AG04450 (cell line): ENCODE results near the gene COL5A1. TPM values are rescaled to one million over a fixed set of nuclear protein-coding genes. Genes with fewer than 3 reads are reported as not detected.

Experiments used
- CTCF ChIA-PET: fragments of 300-600, 350-600 bp; formaldehyde crosslinking; extraction: SDS; loops from one replicate; lab custom pipeline; 2022; ENCODE audit warnings: antibody characterized with exemption, inconsistent platforms; lab: Charles Lee
- POLR2A ChIA-PET: fragments of 350-600 bp; formaldehyde crosslinking; extraction: SDS; loops from one replicate; lab custom pipeline; 2021; ENCODE audit warnings: antibody characterized with exemption, inconsistent platforms; lab: Yijun Ruan, JAX
- DNase-seq: peaks from one replicate; pipeline ENCODE4 v3.0.0-alpha.2; 2011; ENCODE audit warnings: low read depth, low spot score
- H3K27ac ChIP-seq: one replicate; pipeline ENCODE4 v1.5.1; 2012; ENCODE audit warnings: low read depth, low read length, control low read depth
- H3K27me3 ChIP-seq: one replicate; pipeline ENCODE4 v1.6.0; 2012; ENCODE audit warnings: low read length; ENCODE audit not compliant: control insufficient read depth, insufficient read depth
- H3K4me3 ChIP-seq: 2 replicates; pipeline ENCODE4 v1.5.1; 2011; ENCODE audit warnings: mild to moderate bottlenecking, low read depth, low read length, control low read depth
- H3K9me3 ChIP-seq: 2 replicates; pipeline ENCODE4 v1.5.1; 2012; ENCODE audit warnings: low read length; ENCODE audit not compliant: control insufficient read depth, insufficient read depth
- CTCF ChIP-seq: IDR thresholded peaks from 2 replicates; pipeline ENCODE4 v1.5.1; 2011; ENCODE audit warnings: low read depth, low read length, control low read depth, inconsistent platforms
- polyA plus RNA-seq: library from polyadenylated mRNA; depleted of rRNA; stranded (reverse); fragments of >200 nt; gene quantifications from 2 replicates; pipeline ENCODE4 v1.2.3, GENCODE V29; 2011

The COL5A1 gene
- polyA plus RNA-seq, 1 experiment, result 73.3 TPM

GRCh38 chr9:134708672-134709038, 67.1 kb downstream of the COL5A1 start:
- Histone ChIP-seq H3K4me3 (no peak overlapping the region), H3K27ac (no peak overlapping the region), H3K27me3 (no peaks in the 10 kb centered on the region), H3K9me3 (peaks cover 3% of the 10 kb centered on the region; the same call in 1 of the 2 replicates)
- ChIA-PET CTCF (no interaction called here), POLR2A (interaction anchor here (0.6 kb wide), 1 partner anchor 62 kb away, joined by 3 read pairs; no protein-coding TSS in a partner anchor)
- no peak for DNase-seq
- no peak for TF ChIP-seq CTCF

GRCh38 chr9:134709512-134710270, 68.1 kb downstream of the COL5A1 start:
- ChIA-PET POLR2A (no interaction called here), CTCF (interaction anchor here (0.7 kb wide), 1 partner anchor 8 kb away, joined by 9 read pairs; no protein-coding TSS in a partner anchor)
- no peaks in the 10 kb centered on the region for H3K27me3 ChIP-seq
- H3K9me3 ChIP-seq, result peaks cover 3% of the 10 kb centered on the region; the same call in 1 of the 2 replicates
- no peak for DNase-seq
- no peak overlapping the region for H3K27ac ChIP-seq
- TF ChIP-seq CTCF, result no peak
- no peak overlapping the region for H3K4me3 ChIP-seq

- Histone ChIP-seq H3K27ac (no peak overlapping the region), H3K27me3 (no peaks in the 10 kb centered on the region), H3K9me3 (peaks cover 3% of the 10 kb centered on the region; the same call in 1 of the 2 replicates), H3K4me3 (no peak overlapping the region)
- POLR2A ChIA-PET, result no interaction called here
- TF ChIP-seq CTCF, result no peak
- CTCF ChIA-PET, result interaction anchor here (0.7 kb wide), 1 partner anchor 8 kb away, joined by 9 read pairs; no protein-coding TSS in a partner anchor
- DNase-seq, result no peak
Observed at GRCh38 chr9:134710271-134710540, 68.6 kb downstream of the COL5A1 start.

- no peak for DNase-seq
- H3K27ac ChIP-seq, result peak overlapping the region; percentile 21
- H3K27me3 ChIP-seq, result no peaks in the 10 kb centered on the region
- CTCF ChIA-PET, result interaction anchor here (1.0 kb wide), 1 partner anchor 262 kb away, joined by 3 read pairs; no protein-coding TSS in a partner anchor
- no peak overlapping the region for H3K4me3 ChIP-seq
- no peak for TF ChIP-seq CTCF
- POLR2A ChIA-PET, result no interaction called here
- peaks cover 3% of the 10 kb centered on the region; the same call in 1 of the 2 replicates for H3K9me3 ChIP-seq
Observed at GRCh38 chr9:134710901-134711300, 69.3 kb downstream of the COL5A1 start.

- H3K4me3 ChIP-seq, result no peak overlapping the region
- DNase-seq, result no peak
- TF ChIP-seq CTCF, result no peak
- POLR2A ChIA-PET, result no interaction called here
- no peaks in the 10 kb centered on the region for H3K27me3 ChIP-seq
- H3K9me3 ChIP-seq, result peaks cover 3% of the 10 kb centered on the region; the same call in 1 of the 2 replicates
- CTCF ChIA-PET, result no interaction called here
- no peak overlapping the region for H3K27ac ChIP-seq
Observed at GRCh38 chr9:134712243-134712642, 70.6 kb downstream of the COL5A1 start.
